Activated B cell treated with CpG ODN at 0.5 μM for 24 hours (primary cell): ENCODE data around the gene ALPL. TPM values are rescaled to one million over a fixed set of nuclear protein-coding genes. Genes with fewer than 3 reads are reported as not detected.

ENCODE experiments used
- ATAC-seq: fragments of 200-7000 bp; cut with Tn5 transposase; one replicate; pipeline ENCODE4 v1.10.0; 2021; ENCODE audit warnings: low read depth, mild to moderate bottlenecking, moderate library complexity
- CTCF ChIA-PET: fragments of 350-600 bp; sonication (Branson Sonifier 250); formaldehyde crosslinking; loops from one replicate; lab custom pipeline; 2021; ENCODE audit warnings: antibody characterized with exemption; lab: Charles Lee
- POLR2A ChIA-PET: fragments of 350-600 bp; sonication (Branson Sonifier 250); formaldehyde crosslinking; loops from one replicate; lab custom pipeline; 2021; ENCODE audit warnings: antibody characterized with exemption; lab: Charles Lee
- DNase-seq: peaks from one replicate; pipeline ENCODE4 v3.0.0; 2022
- H3K27ac Mint-ChIP-seq: one replicate; pipeline ENCODE4 v1.8.0; 2020; ENCODE audit warnings: mixed read lengths
- H3K27me3 Mint-ChIP-seq: one replicate; pipeline ENCODE4 v1.8.0; 2021; ENCODE audit warnings: mixed read lengths
- H3K36me3 Mint-ChIP-seq: one replicate; pipeline ENCODE4 v1.8.0; 2021; ENCODE audit warnings: low read depth, mixed read lengths
- H3K4me1 Mint-ChIP-seq: one replicate; pipeline ENCODE4 v1.8.0; 2021; ENCODE audit warnings: mixed read lengths
- H3K4me3 Mint-ChIP-seq: one replicate; pipeline ENCODE4 v1.8.0; 2020; ENCODE audit warnings: mild to moderate bottlenecking, mixed read lengths
- H3K9me3 Mint-ChIP-seq: one replicate; pipeline ENCODE4 v1.8.0; 2020; ENCODE audit warnings: mixed read lengths
- intact Hi-C: fragments of 100-400 bp; cut with micrococcal nuclease; formaldehyde crosslinking; loops from one replicate; pipeline ENCODE4 v1.15.1; 2024
- total RNA-seq: library from RNA; stranded (reverse); gene quantifications from 2 replicates; pipeline ENCODE4 v1.2.3, GENCODE V29; 2022
- TF ChIP-seq, protein P1 (sequence below): fragments of 200-600 bp; IDR thresholded peaks from one replicate; pipeline ENCODE4 v1.8.0; 2022; ENCODE audit warnings: antibody characterized with exemption, mild to moderate bottlenecking

ALPL gene
- total RNA-seq, 1 donor from 2014 or later: 14.7 TPM

DNA sequence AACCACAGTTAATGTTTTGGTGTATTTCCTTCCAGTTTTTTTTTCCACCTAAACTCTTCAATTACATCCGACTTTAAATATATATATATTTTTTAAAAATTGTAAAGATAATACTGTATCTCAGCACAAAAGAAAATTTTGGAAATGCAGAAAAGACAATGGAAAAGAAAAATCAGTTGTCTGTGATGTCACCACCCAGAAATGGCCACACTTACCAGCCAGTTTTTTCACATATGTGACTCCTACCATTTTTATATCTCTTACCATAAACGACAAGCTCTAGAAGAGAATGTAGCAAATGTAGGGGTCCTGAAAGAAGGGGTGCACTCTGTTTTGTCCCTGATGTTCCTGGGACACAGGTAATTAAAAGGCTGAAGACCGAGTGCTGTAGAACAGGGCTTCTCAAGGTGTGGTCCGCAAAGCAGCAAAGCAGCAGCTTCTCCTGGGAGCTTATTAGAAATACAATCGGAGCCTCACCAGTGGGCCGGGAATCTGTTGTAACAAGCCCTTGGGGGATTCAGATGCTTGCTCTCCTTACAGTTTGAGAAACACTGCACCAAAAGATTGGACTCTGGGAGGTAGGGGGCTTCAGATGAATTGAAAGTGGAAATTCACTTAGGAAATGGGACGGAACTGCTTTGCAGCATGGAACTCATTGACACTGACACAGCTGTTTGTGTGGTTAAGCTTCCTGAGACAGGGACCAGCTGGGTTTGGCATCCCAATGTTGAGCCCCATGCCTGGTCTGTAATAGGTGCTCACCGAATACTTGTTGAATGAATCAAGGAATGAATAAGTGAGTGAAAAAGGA lies 44.1 kb downstream of the ALPL start:
- no peaks in the 10 kb centered on the region for H3K9me3 Mint-ChIP-seq
- TF ChIP-seq, protein P1, sequence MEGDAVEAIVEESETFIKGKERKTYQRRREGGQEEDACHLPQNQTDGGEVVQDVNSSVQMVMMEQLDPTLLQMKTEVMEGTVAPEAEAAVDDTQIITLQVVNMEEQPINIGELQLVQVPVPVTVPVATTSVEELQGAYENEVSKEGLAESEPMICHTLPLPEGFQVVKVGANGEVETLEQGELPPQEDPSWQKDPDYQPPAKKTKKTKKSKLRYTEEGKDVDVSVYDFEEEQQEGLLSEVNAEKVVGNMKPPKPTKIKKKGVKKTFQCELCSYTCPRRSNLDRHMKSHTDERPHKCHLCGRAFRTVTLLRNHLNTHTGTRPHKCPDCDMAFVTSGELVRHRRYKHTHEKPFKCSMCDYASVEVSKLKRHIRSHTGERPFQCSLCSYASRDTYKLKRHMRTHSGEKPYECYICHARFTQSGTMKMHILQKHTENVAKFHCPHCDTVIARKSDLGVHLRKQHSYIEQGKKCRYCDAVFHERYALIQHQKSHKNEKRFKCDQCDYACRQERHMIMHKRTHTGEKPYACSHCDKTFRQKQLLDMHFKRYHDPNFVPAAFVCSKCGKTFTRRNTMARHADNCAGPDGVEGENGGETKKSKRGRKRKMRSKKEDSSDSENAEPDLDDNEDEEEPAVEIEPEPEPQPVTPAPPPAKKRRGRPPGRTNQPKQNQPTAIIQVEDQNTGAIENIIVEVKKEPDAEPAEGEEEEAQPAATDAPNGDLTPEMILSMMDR: no peak
- H3K27ac Mint-ChIP-seq: no peak overlapping the region
- intact Hi-C loops: no loop called here
- ATAC-seq (no peak), DNase-seq (no peak)
- H3K4me1 Mint-ChIP-seq: peaks cover 9% of the 10 kb centered on the region
- no peaks in the 10 kb centered on the region for H3K36me3 Mint-ChIP-seq
- H3K4me3 Mint-ChIP-seq: no peak overlapping the region
- ChIA-PET CTCF (no interaction called here), POLR2A (interaction anchor here (0.7 kb wide), 1 partner anchor 49 kb away, joined by 3 read pairs; no protein-coding TSS in a partner anchor)
- peaks cover 5% of the 10 kb centered on the region for H3K27me3 Mint-ChIP-seq

DNA sequence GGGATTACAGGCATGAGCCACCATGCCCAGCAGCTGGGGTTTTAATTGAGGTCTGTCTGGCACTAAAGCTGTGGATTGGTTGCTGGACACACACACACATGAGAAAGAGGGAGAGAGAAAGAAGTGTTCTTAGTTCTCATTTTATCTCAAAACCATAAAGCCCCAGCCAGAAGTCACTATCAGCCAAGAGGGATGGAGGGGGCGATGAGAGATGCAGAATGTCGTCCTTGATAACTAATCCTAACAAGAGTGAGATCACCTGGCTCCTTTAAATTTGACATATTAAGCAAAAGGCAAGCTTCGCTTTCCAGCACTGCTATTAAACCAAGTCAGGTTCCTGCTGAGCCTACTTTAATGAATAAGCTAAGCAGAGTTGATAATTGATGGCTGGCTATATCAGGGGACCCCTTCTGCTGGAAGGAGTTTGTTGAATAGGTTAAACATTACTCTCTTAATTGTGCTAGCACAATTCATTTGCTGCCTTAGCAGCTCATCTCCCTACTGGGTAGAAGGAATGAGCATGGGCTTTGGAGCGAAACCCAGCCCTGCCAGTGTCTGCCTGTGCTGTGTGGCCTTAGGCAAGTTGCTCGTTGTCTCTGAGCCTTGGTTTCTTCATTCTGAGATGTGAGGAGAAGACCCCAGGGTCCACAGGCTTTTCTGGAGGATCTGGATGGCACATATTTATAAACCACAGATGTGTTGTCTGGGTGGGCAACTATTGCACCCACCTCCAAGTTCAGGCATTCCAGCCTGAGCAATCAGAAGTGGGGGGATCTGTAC lies 50.8 kb downstream of the ALPL start:
- H3K27ac Mint-ChIP-seq: no peak overlapping the region
- DNase-seq (no peak), ATAC-seq (no peak)
- H3K27me3 Mint-ChIP-seq: peaks cover 3% of the 10 kb centered on the region
- CTCF ChIA-PET: no interaction called here
- TF ChIP-seq, protein P1: no peak
- intact Hi-C loops: no loop called here
- no peaks in the 10 kb centered on the region for H3K36me3 Mint-ChIP-seq
- no peaks in the 10 kb centered on the region for H3K9me3 Mint-ChIP-seq
- POLR2A ChIA-PET: no interaction called here
- no peak overlapping the region for H3K4me3 Mint-ChIP-seq
- no peaks in the 10 kb centered on the region for H3K4me1 Mint-ChIP-seq

DNA sequence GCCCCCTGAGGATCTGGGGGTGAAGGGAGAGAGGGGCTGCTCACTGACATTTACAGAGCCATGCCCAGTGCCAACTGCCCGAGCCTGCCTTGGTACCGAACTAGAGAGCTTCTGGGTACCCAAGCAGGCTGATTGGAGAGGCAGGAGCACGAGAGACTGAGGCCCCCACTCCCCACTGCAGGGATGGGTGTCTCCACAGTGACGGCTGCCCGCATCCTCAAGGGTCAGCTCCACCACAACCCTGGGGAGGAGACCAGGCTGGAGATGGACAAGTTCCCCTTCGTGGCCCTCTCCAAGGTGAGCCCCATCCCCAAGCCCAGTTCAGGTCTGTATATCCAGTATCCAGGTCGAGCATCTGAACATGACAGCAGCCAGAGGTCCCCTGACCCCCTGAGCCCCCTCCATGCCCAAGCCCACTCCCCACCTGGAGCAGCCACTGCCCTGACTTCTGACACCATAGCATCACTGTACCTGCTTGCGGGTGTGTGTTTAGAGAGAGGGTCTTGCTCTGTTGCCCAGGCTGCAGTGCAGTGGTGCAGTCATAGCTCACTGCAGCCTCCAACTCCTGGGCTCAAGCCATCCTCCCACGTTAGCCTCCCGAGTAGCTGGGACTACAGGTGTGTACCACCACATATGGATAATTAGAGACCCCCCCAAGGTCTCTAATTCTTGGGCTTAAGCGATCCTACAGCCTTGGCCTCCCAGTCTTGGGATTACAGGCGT lies 51.9 kb downstream of the ALPL start:
- Mint-ChIP-seq H3K4me3 (no peak overlapping the region), H3K36me3 (no peaks in the 10 kb centered on the region), H3K4me1 (no peaks in the 10 kb centered on the region), H3K27ac (no peak overlapping the region), H3K9me3 (no peaks in the 10 kb centered on the region), H3K27me3 (peaks cover 3% of the 10 kb centered on the region)
- TF ChIP-seq, protein P1: no peak
- intact Hi-C loops: no loop called here
- DNase-seq (no peak), ATAC-seq (no peak)
- ChIA-PET POLR2A (no interaction called here), CTCF (no interaction called here)

GRCh38 chr1:21562896-21563295 lies 53.7 kb downstream of the ALPL start:
- intact Hi-C loops: no loop called here

More at GRCh38 chr1:21562896-21563295, 53.7 kb downstream of the ALPL start:
- H3K4me3 Mint-ChIP-seq: no peak overlapping the region
- DNase-seq: no peak
- TF ChIP-seq, protein P1: no peak
- no peaks in the 10 kb centered on the region for H3K36me3 Mint-ChIP-seq
- ATAC-seq: no peak
- ChIA-PET POLR2A (no interaction called here), CTCF (interaction anchor here (1.2 kb wide), 1 partner anchor 21 kb away, joined by 3 read pairs; no protein-coding TSS in a partner anchor)
- no peaks in the 10 kb centered on the region for H3K9me3 Mint-ChIP-seq
- H3K27me3 Mint-ChIP-seq: no peaks in the 10 kb centered on the region
- H3K27ac Mint-ChIP-seq: no peak overlapping the region
- H3K4me1 Mint-ChIP-seq: no peaks in the 10 kb centered on the region
